HG02763 (cell line): ENCODE results near the gene DLGAP5.

Experiments used
- ATAC-seq: cut with Tn5 transposase; IDR thresholded peaks from one replicate; pipeline ENCODE4 v1.9.1; 2021; ENCODE audit warnings: mild to moderate bottlenecking, moderate library complexity; ENCODE audit not compliant: unreplicated experiment

Gene DLGAP5

DNA sequence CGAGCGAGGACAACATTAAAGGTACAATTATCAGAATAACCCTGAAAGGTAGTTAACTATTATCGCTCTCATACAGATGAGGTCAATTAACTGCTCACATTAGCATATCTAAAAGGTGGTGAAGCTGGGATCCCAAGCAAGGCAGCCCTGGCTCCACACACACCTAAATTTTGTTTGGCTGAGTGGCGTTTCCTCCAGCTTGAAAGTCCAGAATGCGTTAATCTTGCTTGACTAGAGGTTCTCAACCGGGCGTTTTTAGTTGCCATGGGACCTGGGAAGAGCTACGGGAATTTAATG is 531 bp downstream of the DLGAP5 start:
- ATAC-seq, result no peak

DNA sequence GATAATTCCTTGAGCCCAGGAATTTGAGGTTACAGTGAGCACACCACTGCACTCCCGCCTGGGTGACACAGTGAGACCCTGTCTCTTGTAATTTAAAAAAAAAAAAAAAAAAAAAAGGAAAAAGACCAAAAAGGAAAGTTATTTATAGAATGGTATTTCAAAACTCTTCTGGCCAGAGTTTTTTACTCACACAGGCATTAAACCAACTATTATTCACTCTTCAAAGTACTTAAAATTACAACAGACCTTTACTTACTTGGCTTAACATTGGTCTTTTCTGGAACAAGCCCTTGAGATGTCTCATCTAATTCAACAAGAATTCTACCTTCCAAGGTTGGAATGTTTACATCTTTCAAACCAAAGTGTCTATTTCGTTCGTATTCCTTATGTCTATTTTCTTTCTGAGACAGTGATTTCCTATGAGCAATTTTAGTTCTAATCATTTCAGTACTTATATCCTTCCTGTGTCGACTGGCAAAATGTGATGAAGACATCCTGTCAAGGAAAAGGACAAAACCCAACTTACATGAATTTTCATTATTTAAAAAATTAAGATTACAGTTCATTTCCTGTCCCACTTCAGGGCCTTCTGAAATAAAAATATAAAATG is 2.6 kb downstream of the DLGAP5 start:
- ATAC-seq, result no peak

DNA sequence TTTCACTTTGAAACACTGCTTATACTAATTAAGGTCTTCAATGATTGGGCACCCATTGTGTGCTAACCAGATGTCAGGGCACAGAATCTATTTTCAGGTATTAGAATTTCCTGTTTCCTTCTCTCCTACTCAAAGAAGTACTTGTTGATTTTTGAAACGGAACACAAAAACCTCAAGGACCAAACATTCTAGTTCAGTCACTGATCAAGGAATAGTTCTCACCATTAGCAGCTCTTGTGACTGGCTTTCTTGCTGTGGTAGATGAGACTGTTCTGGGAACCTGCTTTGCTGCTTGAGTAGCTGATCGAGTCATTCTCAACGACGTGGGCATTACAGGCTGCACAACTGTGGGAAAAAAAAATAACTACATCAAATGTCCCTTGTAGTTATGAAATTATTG is 11.0 kb downstream of the DLGAP5 start:
- ATAC-seq, result peak; percentile 61

DNA sequence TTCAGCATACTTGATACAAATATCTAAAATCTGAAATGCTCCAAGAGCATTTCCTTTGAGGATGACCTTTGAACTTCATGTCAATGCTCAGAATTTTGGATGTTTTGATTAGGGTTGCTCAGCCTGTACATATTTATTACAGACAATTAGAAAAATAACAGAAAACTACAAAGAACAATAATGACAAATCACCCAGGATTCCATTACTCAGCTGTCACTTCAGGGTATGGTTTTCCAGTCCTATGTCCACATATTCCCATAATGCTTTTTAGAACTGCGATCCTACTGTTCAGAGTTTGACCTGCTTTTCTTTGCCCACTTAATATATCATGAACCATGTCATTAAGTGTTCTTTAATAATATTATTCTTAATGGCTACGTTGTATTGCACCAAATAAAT is 11.4 kb downstream of the DLGAP5 start:
- no peak for ATAC-seq

DNA sequence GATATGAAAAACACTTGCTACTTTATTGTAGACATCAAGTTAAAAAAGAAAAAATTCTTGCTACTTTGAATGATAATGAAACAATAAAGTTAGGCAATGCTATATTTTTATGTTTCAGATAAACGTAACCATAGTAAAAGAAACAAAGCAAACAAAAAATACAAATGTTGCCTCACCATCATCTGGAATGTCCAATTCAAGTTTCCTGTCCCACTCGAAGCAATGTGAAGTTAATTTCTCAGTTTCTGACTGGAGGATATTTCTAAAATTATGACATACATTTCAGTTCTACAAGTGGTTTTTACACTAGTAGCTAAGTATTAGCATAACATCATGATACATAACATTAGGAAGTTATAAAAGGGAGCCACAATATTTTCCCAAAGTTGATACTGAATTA is 20.9 kb downstream of the DLGAP5 start:
- ATAC-seq, result no peak

DNA sequence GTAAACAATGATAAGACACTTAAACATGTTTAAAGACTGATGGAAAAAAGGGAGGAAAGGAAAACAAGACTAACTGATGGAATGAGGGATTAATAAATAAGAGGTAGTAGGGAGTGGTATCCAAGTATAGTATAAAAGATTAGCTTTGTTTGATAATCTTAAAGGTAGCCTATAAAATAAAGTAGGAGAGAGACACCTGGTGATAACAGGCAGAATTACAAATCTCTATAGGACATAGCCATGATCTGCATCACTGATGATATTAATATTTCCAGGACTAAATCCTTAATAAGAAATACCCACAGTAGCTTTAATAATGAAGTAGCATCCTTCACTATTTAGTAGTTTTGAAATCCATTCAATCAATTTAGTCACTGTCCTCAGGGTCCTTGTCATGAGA is 30.4 kb downstream of the DLGAP5 start:
- ATAC-seq, result no peak

DNA sequence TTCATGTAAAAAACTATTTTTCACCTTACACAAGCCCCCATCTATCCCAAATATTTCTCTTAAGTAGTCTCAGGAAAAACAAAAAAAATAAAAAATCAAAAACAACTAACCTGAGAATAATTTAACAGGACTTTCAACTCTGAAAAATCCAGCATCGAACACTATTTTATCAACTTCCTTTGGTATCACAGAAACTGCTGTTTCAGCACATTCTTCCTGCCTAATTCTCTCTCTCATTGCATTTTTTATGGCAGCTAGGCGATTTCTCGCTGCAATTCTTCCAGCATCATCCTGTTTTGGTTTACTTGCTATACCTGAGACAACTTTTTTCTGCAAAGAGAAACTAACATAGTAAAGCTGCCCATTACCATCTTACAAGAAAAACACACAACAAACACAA is 33.0 kb downstream of the DLGAP5 start:
- ATAC-seq, result no peak

DNA sequence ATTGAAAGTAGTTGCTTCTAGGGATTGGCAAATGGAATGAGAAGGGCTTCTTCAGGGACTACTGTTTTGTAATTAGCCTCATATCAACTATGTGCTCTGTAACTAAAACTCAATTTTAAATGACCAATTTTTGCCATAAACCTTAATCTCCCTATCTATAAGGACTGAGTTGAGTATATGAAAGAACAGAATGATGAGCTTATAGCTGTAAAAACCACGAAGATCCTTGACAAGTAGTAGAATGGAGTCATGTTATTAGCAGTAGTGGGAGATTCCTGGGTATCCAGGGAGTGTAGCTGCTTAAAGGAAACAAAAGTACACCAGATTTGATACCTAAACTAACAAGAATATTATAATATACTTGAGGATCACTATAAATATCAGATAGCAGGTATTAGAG is 34.3 kb downstream of the DLGAP5 start:
- no peak for ATAC-seq

DNA sequence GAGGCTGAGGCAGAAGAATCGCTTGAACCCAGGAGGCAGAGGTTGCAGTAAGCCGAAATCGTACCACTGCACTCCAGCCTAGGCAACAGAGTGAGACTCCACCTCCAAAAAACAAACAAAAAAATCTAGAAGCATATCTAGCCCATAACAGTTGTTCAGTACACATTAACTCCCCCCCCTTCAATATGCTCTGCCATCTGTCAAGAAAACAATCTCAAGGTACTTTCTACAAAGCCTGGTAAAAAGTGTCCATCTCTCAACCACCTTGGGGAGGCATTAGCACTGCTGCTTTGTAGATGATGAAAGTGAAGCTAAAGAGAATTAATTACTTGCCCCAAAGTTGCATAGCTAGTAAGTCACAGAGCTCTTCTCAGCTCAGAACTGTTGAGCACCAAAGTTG is 37.4 kb downstream of the DLGAP5 start:
- ATAC-seq, result no peak

DNA sequence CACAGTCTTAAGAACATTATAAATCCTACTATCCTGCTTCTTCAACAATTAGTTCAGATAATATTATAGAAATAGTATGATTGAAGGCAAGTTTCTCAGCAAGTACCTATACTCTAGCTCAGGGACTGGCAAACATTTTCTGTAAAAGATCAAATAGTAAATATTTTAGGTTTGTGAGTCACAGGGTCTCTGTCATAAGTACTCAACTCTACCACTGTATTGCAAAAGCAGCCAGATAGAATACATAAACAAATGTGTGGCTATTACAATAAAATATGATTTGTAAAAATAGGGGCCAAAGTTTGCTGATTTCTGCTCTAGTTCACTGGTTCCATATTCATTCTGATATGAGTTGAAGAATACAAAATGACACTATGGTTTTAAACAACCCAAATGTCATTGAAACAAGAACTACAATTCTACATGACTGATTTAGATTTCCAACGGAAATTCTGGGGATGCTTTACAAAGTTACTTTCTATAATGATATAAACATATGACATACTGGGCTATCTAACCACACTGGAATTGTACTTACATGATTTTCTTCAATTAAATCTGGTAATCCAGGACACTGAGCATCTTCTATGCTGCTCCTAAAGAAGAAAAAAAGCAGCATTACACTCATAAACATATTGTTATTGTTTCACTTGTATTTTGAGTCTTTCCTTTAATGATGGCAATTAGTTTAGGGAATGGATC is 39.2 kb downstream of the DLGAP5 start:
- no peak for ATAC-seq

DNA sequence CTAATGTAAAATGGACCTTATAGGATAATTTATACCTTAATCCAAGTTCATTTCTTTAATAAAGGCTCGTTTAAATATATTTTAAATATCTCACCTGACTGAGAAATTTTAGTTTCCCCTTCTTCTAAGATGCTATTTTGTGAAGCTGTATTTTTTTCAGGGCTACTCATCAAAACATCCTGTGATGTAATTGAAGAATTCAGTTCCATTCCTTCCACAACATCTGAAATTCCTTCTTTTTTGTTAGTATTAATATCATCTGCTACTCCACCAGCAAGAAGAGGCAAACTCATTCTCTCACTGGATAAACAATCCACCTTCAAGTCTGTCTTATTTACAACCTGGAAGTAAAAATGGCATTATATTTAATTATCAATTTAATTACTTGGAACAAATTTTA is 39.8 kb downstream of the DLGAP5 start:
- ATAC-seq, result no peak

DNA sequence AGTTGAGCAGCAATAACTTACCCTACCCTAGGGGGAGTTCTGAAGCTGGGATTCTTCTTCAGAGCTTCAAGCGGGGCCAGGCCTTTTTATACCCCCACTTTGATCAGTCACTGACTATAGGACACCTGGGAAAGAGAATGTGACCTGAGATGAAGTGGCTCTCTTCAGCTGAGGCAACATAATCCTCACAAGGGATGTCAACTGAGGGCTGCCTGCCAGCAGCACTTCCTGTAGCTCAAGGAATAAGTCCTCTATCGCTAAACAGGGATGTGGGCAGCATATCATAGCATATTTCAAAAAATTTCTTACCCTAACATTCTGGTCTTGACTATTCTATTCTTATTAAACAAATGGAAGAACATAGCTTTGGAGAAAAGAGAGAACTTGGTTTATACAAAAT is 45.0 kb downstream of the DLGAP5 start:
- ATAC-seq, result no peak

DNA sequence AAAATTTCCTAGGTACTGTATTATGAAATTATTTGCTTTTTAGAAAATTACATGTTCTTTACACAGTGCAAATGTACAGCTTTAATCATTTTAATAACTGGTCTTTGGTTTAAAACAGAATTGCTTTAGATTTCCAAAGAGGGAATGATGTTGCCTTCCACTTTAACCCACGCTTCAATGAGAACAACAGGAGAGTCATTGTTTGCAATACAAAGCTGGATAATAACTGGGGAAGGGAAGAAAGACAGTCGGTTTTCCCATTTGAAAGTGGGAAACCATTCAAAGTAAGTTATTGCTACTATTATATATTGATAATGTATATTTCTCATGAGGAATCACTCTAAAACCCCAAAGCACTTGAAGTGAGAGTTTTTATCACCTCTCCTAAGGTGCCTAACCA is 48.9 kb downstream of the DLGAP5 start:
- no peak for ATAC-seq

DNA sequence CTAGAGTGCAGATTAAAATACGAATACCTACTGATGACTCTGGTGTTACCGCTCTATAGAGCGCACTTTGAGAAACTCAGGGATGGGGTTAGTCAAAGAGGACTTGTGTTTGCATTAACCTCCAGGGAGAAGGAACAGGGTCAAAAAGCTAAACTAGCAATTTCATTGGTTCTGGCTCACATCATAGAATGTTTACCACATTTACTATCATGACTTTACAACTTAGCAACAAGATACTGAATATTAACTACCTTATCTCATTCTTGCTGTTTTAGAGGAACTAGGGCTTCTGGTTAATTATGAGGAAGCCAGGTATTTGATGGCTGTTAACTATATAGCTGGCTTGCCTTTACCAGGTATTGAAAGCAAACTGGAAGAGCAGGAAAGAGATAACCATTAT is 49.6 kb downstream of the DLGAP5 start:
- no peak for ATAC-seq

DNA sequence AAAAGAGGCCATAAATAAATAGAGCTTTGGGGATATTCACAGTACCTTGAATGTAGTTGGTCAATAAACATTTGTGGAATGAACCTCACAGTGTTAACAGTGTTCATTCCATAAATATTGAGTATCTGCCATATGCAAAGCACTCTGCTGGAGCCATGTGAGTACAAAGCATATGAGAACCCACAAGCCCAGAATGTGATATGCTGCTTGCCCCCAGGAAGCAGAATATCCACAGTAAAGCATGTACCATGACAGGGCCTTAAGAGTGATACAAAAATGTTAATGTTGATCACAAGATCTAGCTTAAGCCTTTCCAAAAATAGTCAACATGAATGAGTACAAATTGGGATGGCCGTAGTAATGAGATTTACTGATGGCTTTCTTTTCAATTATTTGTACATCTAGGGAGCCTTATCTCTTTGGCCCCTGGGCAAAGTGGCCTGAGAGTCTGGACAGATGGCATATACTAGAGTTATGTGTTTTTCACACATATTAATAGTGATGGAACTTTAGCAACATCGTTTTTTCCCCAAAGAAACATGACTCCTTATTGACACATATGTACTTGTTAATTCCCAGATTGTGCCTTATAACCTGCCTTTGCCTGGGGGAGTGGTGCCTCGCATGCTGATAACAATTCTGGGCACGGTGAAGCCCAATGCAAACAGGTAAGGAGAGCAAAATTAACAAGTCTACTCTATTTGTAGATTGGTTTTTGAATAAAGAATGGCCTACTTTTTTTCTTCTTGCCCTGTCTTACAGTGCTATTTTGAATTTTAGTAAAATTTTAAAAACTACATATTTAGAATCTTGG is 51.5 kb downstream of the DLGAP5 start:
- ATAC-seq, result no peak

DNA sequence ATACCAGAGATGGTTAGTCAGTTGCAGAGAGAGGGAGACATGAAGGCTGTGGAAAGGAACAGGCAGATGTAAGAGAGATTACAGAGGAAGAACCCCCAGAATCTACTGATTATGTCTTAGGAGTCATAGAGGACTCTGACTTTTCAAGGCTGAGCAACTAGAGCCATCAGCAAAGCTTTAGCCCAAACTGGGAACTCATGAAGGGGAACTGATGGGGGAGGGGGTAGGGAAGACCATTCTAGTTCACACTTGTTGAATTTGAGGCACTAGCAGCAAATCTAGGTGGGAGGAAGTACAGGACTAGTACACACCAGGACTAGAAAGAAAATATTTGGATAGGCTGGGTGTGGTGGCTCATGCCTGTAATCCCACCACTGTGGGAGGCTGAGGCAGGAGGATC is 52.2 kb downstream of the DLGAP5 start:
- ATAC-seq, result no peak

DNA sequence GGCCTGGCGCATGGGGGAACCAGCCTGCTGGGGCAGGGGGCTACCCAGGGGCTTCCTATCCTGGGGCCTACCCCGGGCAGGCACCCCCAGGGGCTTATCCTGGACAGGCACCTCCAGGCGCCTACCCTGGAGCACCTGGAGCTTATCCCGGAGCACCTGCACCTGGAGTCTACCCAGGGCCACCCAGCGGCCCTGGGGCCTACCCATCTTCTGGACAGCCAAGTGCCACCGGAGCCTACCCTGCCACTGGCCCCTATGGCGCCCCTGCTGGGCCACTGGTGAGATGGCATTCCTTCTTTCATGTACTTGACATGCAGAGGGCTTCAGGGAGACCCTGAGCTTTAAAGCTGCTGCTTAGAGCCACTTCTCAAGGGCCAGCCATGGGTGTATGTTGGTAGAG is 53.3 kb downstream of the DLGAP5 start:
- ATAC-seq, result no peak

DNA sequence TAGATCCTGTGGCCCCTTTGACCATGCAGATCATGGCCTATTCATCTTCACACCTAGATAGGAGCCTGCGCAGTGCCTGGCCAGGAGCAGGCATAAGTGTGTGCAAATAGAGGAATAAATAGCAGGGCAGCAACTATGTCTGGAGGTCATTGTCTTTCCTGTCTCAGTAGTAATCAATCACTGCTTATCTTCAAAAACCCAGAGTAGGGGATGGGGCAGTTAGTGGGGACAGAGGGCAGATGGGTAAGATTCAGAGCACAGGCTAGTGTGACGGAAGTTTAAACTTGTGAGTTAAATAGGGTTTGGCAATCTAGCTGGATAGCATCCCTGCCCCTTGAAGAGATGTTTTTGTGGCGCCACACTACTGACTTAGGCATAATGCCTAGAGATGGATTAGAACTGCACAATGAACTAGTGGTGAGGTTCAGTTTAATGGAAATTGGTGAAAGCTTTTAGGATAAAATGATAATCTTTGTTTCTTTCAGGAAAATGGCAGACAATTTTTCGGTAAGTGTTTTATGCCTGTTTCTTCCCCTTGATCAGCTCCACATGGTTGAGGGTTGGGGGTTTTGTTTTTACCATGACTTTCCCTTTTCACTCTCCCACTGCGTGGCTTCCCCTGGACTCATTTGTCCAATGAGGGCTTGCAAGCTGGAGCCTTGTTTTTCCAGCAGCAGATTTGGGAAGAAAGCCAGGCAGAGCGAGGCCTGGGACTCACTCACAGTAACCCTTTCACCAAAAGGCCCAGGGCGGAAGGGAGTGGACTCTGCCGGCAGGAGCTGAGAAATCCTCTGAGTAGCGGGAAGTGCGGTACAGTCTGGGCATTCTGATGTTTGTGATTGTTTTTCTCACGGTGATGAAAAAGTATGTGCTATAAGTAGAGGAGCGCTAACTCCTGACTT is 54.2 kb downstream of the DLGAP5 start:
- no peak for ATAC-seq

DNA sequence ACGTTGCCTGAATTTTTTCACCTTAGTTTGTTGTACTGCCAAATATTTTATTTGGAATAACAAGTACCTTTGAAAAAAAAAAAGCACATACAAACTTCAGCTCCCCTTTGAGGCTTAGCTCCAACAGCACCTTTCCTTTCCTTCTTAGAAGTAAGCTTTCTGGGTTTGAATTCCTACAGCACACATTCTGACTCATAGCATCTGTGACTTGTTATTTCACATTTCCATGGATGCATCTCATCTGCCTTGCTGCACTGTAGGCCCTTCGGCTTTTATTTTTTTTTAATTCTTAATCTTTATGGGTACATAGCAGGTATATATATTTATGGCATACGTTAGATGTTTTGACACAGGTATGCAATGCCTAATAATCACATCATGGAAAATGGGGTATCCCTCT is 55.1 kb downstream of the DLGAP5 start:
- no peak for ATAC-seq

DNA sequence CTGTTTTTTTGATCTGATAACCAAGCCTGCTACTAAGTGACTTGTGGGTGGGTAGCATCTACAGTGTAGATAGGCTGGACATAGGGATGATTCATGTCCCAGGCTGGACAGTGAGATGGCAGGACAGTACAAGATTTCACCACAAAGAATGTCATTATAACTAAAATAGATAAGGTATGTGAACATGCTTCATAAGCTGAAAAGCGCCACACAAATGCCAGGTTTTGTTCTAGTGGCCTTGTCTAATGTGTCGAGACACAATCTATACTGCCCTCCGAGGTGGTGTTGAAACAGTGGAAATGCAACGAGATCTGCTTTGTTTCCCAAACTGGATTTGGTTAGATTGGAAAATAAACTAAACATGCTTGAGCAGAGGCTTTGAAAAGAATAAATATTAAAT is 58.0 kb downstream of the DLGAP5 start:
- no peak for ATAC-seq

DNA sequence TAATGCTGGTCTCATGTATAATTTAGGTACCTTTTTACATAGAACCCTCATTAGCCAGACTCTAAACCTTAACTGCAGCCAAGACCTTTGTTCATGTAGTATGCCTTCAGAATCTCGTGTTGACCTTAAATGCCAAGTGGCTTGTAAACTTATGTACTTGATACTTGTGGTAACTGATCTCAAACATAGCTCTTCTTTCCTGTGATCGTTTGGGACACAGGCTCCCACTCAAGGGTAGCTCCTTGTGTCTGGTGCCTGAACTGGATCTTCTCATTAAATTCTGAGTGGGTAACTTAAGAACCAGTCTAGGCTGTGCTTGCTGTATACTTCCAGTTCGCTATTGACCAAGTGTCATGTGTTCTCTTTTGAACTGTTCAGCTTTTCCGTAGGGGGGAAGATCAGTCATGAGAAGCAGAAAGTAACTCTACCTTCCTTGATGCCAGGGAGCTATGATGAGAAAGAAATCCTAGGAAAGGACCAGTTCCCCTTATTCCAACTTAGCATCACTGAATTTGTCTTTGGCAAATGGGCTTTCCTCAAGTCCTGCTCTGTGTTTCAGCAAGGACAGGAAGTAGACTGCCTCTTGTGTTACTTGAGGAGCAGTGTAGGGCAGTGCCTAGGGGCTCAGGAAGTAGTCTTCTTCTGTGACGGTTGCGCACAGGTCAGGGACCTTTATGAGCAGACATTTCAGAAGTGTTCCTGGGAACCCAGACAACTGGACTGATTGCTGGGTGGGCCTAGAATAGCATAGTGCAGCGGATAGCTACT is 59.8 kb downstream of the DLGAP5 start:
- no peak for ATAC-seq
